ENCODE results near the gene KIF18B.

The KIF18B gene

GRCh38 chr17:44881145-44881544, 66.4 kb downstream of the KIF18B start:
- no peak overlapping the region for H3K4me3 ChIP-seq (ENCODE audit: low read length)
- no peak for DNase-seq (ENCODE audit: low read depth)
- no peak for TF ChIP-seq CTCF (conservative IDR thresholded peaks at IDR 0.05; ENCODE audit: low read depth, low read length)

- DNase-seq (ENCODE audit: low read depth) = no peak
- TF ChIP-seq CTCF (conservative IDR thresholded peaks at IDR 0.05; ENCODE audit: low read depth, low read length) = no peak
- no peak overlapping the region for H3K4me3 ChIP-seq (ENCODE audit: low read length)
These were observed 67.5 kb downstream of the KIF18B start for GRCh38 chr17:44880062-44880461.

- TF ChIP-seq CTCF (conservative IDR thresholded peaks at IDR 0.05; ENCODE audit: low read depth, low read length) = no peak
- no peak for DNase-seq (ENCODE audit: low read depth)
- no peak overlapping the region for H3K4me3 ChIP-seq (ENCODE audit: low read length)
These were observed 68.2 kb downstream of the KIF18B start for GRCh38 chr17:44879376-44879775.

- DNase-seq (ENCODE audit: low read depth) = no peak
- TF ChIP-seq CTCF (conservative IDR thresholded peaks at IDR 0.05; ENCODE audit: low read depth, low read length) = peak; percentile 69
- no peak overlapping the region for H3K4me3 ChIP-seq (ENCODE audit: low read length)
These were observed 68.8 kb downstream of the KIF18B start for GRCh38 chr17:44878627-44879221.

- no peak for TF ChIP-seq CTCF (conservative IDR thresholded peaks at IDR 0.05; ENCODE audit: low read depth, low read length)
- no peak for DNase-seq (ENCODE audit: low read depth)
These were observed 70.5 kb downstream of the KIF18B start for GRCh38 chr17:44877121-44877520.

GRCh38 chr17:44875761-44876160, 71.8 kb downstream of the KIF18B start:
- no peak overlapping the region for H3K4me3 ChIP-seq (ENCODE audit: low read length)
- TF ChIP-seq CTCF (conservative IDR thresholded peaks at IDR 0.05; ENCODE audit: low read depth, low read length) = no peak
- DNase-seq (ENCODE audit: low read depth) = no peak

More at GRCh38 chr17:44877121-44877520, 70.5 kb downstream of the KIF18B start:
- H3K4me3 ChIP-seq (ENCODE audit: low read length) = no peak overlapping the region
